Endothelial cell of umbilical vein (primary cell): ENCODE results near the gene PADI6. TPM values are rescaled to one million over a fixed set of nuclear protein-coding genes. Genes with fewer than 3 reads are reported as not detected.

Source experiments
- BruUV-seq: library from RNA; stranded (reverse); fragments of 400-500 nt; replicated peaks from 2 replicates; lab custom pipeline; 2021; lab: Mats Ljungman, UMichigan
- CTCF ChIA-PET: fragments of 300-600, 350-600 bp; sonication (Branson Sonifier 250); formaldehyde crosslinking; loops from one replicate; lab custom pipeline; 2021; ENCODE audit warnings: antibody characterized with exemption, inconsistent platforms; lab: Charles Lee
- POLR2A ChIA-PET: fragments of 300-600, 350-600 bp; sonication (Branson Sonifier 250); formaldehyde crosslinking; loops from one replicate; lab custom pipeline; 2021; ENCODE audit warnings: antibody characterized with exemption, inconsistent platforms; lab: Charles Lee
- DNase-seq: peaks from one replicate; pipeline ENCODE4 v3.0.0-alpha.2; 2011; ENCODE audit warnings: low read depth, low spot score
- FAIRE-seq: peaks from 2 replicates; lab custom pipeline; 2011; peaks lifted over from hg19 to GRCh38; lab: Jason Lieb, UNC
- H2AFZ ChIP-seq: 2 replicates; pipeline ENCODE4 v1.6.0; 2012; ENCODE audit warnings: low read depth, low read length, control low read depth, inconsistent platforms
- H3K27ac ChIP-seq: 2 replicates; pipeline ENCODE4 v1.5.1; 2011; ENCODE audit warnings: low read depth, mild to moderate bottlenecking, control low read depth, low read length, moderate library complexity; ENCODE audit not compliant: insufficient read depth
- H3K27me3 ChIP-seq, 2 experiments: 2 replicates each; pipeline versions ENCODE4 v1.6.0 to v1.6.1; 2011; ENCODE audit warnings: low read length in 2 of 2, mixed read lengths in 1 of 2; ENCODE audit not compliant: control insufficient read depth in 2 of 2, insufficient read depth in 2 of 2
- H3K36me3 ChIP-seq, 2 experiments: 2 replicates in 1 of 2; 3 replicates in 1 of 2; pipeline ENCODE4 v1.5.1; 2011; ENCODE audit warnings: low read length in 2 of 2, mild to moderate bottlenecking in 1 of 2, moderate library complexity in 1 of 2; ENCODE audit not compliant: control insufficient read depth in 2 of 2, insufficient read depth in 2 of 2; ENCODE audit errors: extremely low read depth in 1 of 2
- H3K4me1 ChIP-seq: 3 replicates; pipeline ENCODE4 v1.5.1; 2011; ENCODE audit warnings: mild to moderate bottlenecking, low read length; ENCODE audit not compliant: control insufficient read depth, insufficient read depth; ENCODE audit errors: extremely low read depth
- H3K4me2 ChIP-seq: 2 replicates; pipeline ENCODE4 v1.6.1; 2011; ENCODE audit warnings: low read length, control low read depth, mixed read lengths; ENCODE audit not compliant: insufficient read depth
- H3K4me3 ChIP-seq, 3 experiments: fragments of 200-600 bp in 1 of 3; sonication (generic), shearing (Covaris generic) in 1 of 3; replicated peaks in 1 of 3; 2 replicates each; pipeline ENCODE4 v1.5.1; 2011 to 2016; ENCODE audit warnings: control low read depth in 3 of 3, low read length in 3 of 3, mild to moderate bottlenecking in 2 of 3, inconsistent platforms in 1 of 3, low read depth in 1 of 3, moderate library complexity in 1 of 3; ENCODE audit not compliant: insufficient read depth in 1 of 3
- H3K79me2 ChIP-seq: 2 replicates; pipeline ENCODE4 v1.6.0; 2012; ENCODE audit warnings: low read length, inconsistent platforms; ENCODE audit not compliant: control insufficient read depth, insufficient read depth
- H3K9ac ChIP-seq: replicated peaks from 2 replicates; pipeline ENCODE3; 2011; ENCODE audit warnings: low read length, control low read depth; ENCODE audit not compliant: insufficient read depth; ENCODE audit errors: extremely low read depth
- H3K9me1 ChIP-seq: replicated peaks from 3 replicates; pipeline ENCODE4 v1.6.0; 2011; ENCODE audit warnings: mild to moderate bottlenecking, low read length; ENCODE audit not compliant: control insufficient read depth, insufficient read depth; ENCODE audit errors: extremely low read depth
- H3K9me3 ChIP-seq: replicated peaks from 2 replicates; pipeline ENCODE4 v1.5.1; 2012; ENCODE audit warnings: low read length, inconsistent platforms; ENCODE audit not compliant: control insufficient read depth, insufficient read depth
- H4K20me1 ChIP-seq: replicated peaks from 2 replicates; pipeline ENCODE3; 2011; ENCODE audit warnings: mild to moderate bottlenecking, low read length; ENCODE audit not compliant: control insufficient read depth, insufficient read depth; ENCODE audit errors: extremely low read depth
- CTCF ChIP-seq, 2 donors: IDR thresholded peaks; 1 replicate in 1 of 2; 2 replicates in 1 of 2; pipeline ENCODE4 v1.5.1; 2011; ENCODE audit warnings: low read length in 2 of 2, mild to moderate bottlenecking in 2 of 2, moderate library complexity in 2 of 2, control low read depth in 1 of 2, inconsistent platforms in 1 of 2, low read depth in 1 of 2; ENCODE audit not compliant: insufficient read depth in 1 of 2; ENCODE audit errors: extremely low read depth in 1 of 2
- EZH2 ChIP-seq: IDR thresholded peaks from 2 replicates; pipeline ENCODE4 v1.6.1; 2012; ENCODE audit warnings: borderline replicate concordance, low read depth, mild to moderate bottlenecking, moderate library complexity, low read length, inconsistent platforms; ENCODE audit not compliant: severe bottlenecking
- FOS ChIP-seq: IDR thresholded peaks from 2 replicates; pipeline ENCODE4 v1.6.1; 2011; ENCODE audit warnings: mild to moderate bottlenecking, low read length, moderate library complexity, borderline replicate concordance; ENCODE audit not compliant: insufficient read depth
- GATA2 ChIP-seq: IDR thresholded peaks from 2 replicates; pipeline ENCODE4 v1.7.0; 2011; ENCODE audit warnings: low read depth, mild to moderate bottlenecking, moderate library complexity, mixed read lengths, low read length; ENCODE audit not compliant: insufficient read length, insufficient read depth
- JUN ChIP-seq: IDR thresholded peaks from 2 replicates; pipeline ENCODE4 v1.6.1; 2011; ENCODE audit warnings: borderline replicate concordance, low read depth; ENCODE audit not compliant: insufficient read length, insufficient read depth
- MAX ChIP-seq: IDR thresholded peaks from 2 replicates; pipeline ENCODE4 v1.6.1; 2011; ENCODE audit not compliant: insufficient read depth, insufficient read length
- MYC ChIP-seq: IDR thresholded peaks from one replicate; pipeline ENCODE4 v1.6.1; 2011; ENCODE audit warnings: mild to moderate bottlenecking, low read depth, low read length
- POLR2A ChIP-seq: IDR thresholded peaks from 2 replicates; pipeline ENCODE4 v1.6.1; 2012; ENCODE audit warnings: low read depth, mild to moderate bottlenecking, control low read depth, low read length
- POLR2AphosphoS5 ChIP-seq: IDR thresholded peaks from 2 replicates; pipeline ENCODE4 v1.6.1; 2012; ENCODE audit warnings: low read depth, mild to moderate bottlenecking, control low read depth, low read length, moderate library complexity; ENCODE audit not compliant: insufficient read depth
- dilution Hi-C: fragments of 300-500 bp; cut with MboI; formaldehyde crosslinking; loops from one replicate; pipeline ENCODE4 v1.15.0; 2019; ENCODE audit warnings: low sequenced_read_pairs; ENCODE audit not compliant: extremely low pct_ligation_motif_present
- intact Hi-C: fragments of 100-400 bp; cut with micrococcal nuclease; formaldehyde crosslinking; loops from one replicate; pipeline ENCODE4 v1.10.0; 2022
- polyA plus RNA-seq, 4 experiments: library from polyadenylated mRNA; depleted of rRNA in 3 of 4; stranded (reverse) in 3 of 4; unstranded in 1 of 4; fragments of >200 nt; gene quantifications; 2 replicates each; pipeline versions ENCODE4 v1.2.1 to v1.2.3, GENCODE V29; 2011 to 2012; ENCODE audit warnings: missing spikeins in 1 of 4
- total RNA-seq: library from RNA; stranded (reverse); gene quantifications from 2 replicates; pipeline ENCODE4 v1.2.3, GENCODE V29; 2021

The PADI6 gene
- total and polyA plus RNA-seq, 2 donors (not counting 3 experiments of a cell fraction or from before 2014, with no cell fraction given) = not detected

- Histone ChIP-seq H3K79me2 (peaks cover 71% of the 10 kb centered on the region), H3K36me3 (peaks cover 33 to 69% of the 10 kb centered on the region in 2 experiments), H3K27me3 (no peaks in the 10 kb centered on the region), H3K4me3 (no peak overlapping the region), H3K27ac (no peak overlapping the region), H3K9me3 (no peaks in the 10 kb centered on the region), H4K20me1 (peaks cover 4% of the 10 kb centered on the region), H3K4me1 (no peaks in the 10 kb centered on the region), H3K4me2 (no peak overlapping the region), H3K9ac (no peak overlapping the region), H2AFZ (no peak overlapping the region), H3K9me1 (no peaks in the 10 kb centered on the region)
- TF ChIP-seq EZH2 = no peak
- no peak for TF ChIP-seq CTCF (IDR thresholded peaks at IDR 0.05; ENCODE audit: extremely low read depth in 1 of 2, insufficient read depth in 1 of 2, low read depth in 1 of 2, low read length in 2 of 2)
- no peak for TF ChIP-seq MAX
- no peak for TF ChIP-seq FOS
- no peak for TF ChIP-seq MYC
- no peak for TF ChIP-seq POLR2A
- no peak for TF ChIP-seq POLR2AphosphoS5
- TF ChIP-seq GATA2 = no peak
- TF ChIP-seq JUN = no peak
- ChIA-PET CTCF (interaction anchor here (0.8 to 1.2 kb wide), 2 partner anchors 366 to 396 kb away, joined by 3 read pairs; no protein-coding TSS in a partner anchor), POLR2A (no interaction called here)
- dilution Hi-C loops (no loop called here), intact Hi-C loops (no loop called here)
- no peak for DNase-seq
- FAIRE-seq = no peak
- BruUV-seq = no TSS peak
Measured at GRCh38 chr1:17425806-17426600, 54.0 kb downstream of the PADI6 start.
